Adrenal gland (tissue), 12 donors: ENCODE results near the gene ZFAND4. TPM values are rescaled to one million over a fixed set of nuclear protein-coding genes. Genes with fewer than 3 reads are reported as not detected.

Experiments used
- DNase-seq, 7 donors: peaks; one replicate each; pipeline ENCODE4 v3.0.0-alpha.2; 2019 to 2020
- H3K27ac ChIP-seq, 5 donors: fragments of 200-600 bp; sonication (generic) in 4 of 5; 1 replicate in 3 of 5; 2 replicates in 2 of 5; pipeline versions ENCODE4 v1.5.1 to v1.8.0; 2016 to 2020; ENCODE audit warnings: mild to moderate bottlenecking in 1 of 5
- H3K27me3 ChIP-seq: fragments of 200-600 bp; 2 replicates; pipeline ENCODE4 v1.8.0; 2021
- H3K36me3 ChIP-seq, 2 donors: fragments of 200-600 bp; replicated peaks in 1 of 2; 1 replicate in 1 of 2; 2 replicates in 1 of 2; pipeline versions ENCODE4 v1.5.1 to v1.8.0; 2018 to 2022
- H3K4me1 ChIP-seq, 2 donors: fragments of 200-600 bp; replicated peaks in 1 of 2; 1 replicate in 1 of 2; 2 replicates in 1 of 2; pipeline versions ENCODE4 v1.5.1 to v1.8.0; 2018 to 2021
- H3K4me3 ChIP-seq, 4 donors: fragments of 200-600 bp; sonication (generic) in 3 of 4; one replicate each; pipeline ENCODE4 v1.5.1; 2016 to 2018
- H3K9me3 ChIP-seq, 3 donors: fragments of 200-600 bp; sonication (generic) in 1 of 3; replicated peaks in 1 of 3; 1 replicate in 2 of 3; 2 replicates in 1 of 3; pipeline versions ENCODE4 v1.5.1 to v1.8.0; 2016 to 2021
- POLR2A ChIP-seq, 2 donors: fragments of 450-650 bp; IDR thresholded peaks; one replicate each; pipeline ENCODE4 v1.6.1; 2017; ENCODE audit warnings: antibody characterized with exemption in 2 of 2, mild to moderate bottlenecking in 2 of 2, moderate library complexity in 1 of 2
- WGBS, 4 donors: extraction: QIAGEN DNeasy Blood & Tissue Kit in 2 of 4; methylation state at CpG; one replicate each; pipeline versions ENCODE4 v1.1.5 to v1.1.7; 2013 to 2017; 5-methylcytosine and 5-hydroxymethylcytosine counted together
- intact Hi-C, 2 donors: fragments of 100-400 bp; cut with DNase I; formaldehyde crosslinking; loops; one replicate each; pipeline versions ENCODE4 v1.14.1 to v1.15.0; 2022 to 2023
- polyA plus RNA-seq, 3 donors: library from polyadenylated mRNA; stranded (reverse); fragments of 200-250 nt in 2 of 3; fragments of 350-450 nt in 1 of 3; fragmentation: Illumina TruSeq in 1 of 3; extraction: RNeasy Lipid Tissue Mini Kit (QIAGEN cat#74804) in 1 of 3; gene quantifications; one replicate each; pipeline ENCODE4 v1.2.3, GENCODE V29; 2013 to 2014
- total RNA-seq, 9 donors: library from RNA; depleted of rRNA in 4 of 9; stranded (reverse); fragments of >200 nt in 4 of 9; fragments of 120-200 nt in 1 of 9; fragmentation: NEBNext Ultra II Directional in 1 of 9; extraction: Animal tissue kit (Norgen Biotek cat#: 25700) in 1 of 9; gene quantifications; one replicate each; pipeline versions ENCODE4 v1.1.0 to v1.2.4, GENCODE V29; 2013 to 2023
- TF ChIP-seq, protein P1 (sequence below), 6 experiments: fragments of 450-650 bp in 4 of 6; fragments of 200-600 bp in 2 of 6; sonication (generic) in 1 of 6; IDR thresholded peaks; 1 replicate in 5 of 6; 2 replicates in 1 of 6; pipeline versions ENCODE4 v1.5.1 to v1.8.0; 2016 to 2021; ENCODE audit warnings: antibody characterized with exemption in 6 of 6, mild to moderate bottlenecking in 2 of 6, moderate library complexity in 1 of 6
- donor health status: healthy with polysubstance abuse.
- donor health status: Bipolar disorder and iron deficiency.
- donor health status: DM: yes; HTN: yes; CAD: no.
- donor health status: DM: no; HTN: no; CAD: no.
- donor health status: DM: no; HTN: no; CAD: no.
- donor health status: DM: yes; HTN: yes; CAD: no.

ZFAND4 gene
- total and polyA plus RNA-seq, 12 donors = 7.1 to 48.7 (median 26.6) TPM

DNA sequence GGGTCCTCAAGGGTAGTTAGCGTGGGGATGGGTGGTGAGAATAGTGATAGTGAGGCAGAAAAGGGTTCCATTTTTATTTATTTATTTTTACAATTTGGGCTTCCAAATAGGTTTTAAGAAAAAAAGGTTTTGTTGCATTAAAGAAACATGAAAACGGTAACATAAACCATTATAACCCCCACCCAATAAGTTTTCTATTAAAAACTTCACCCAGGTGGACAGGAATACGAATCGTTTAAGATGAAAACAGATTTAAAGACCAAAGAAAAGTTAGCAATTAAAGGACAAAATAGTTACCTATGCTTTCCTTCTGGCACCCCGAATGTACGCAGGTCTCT is 78.7 kb downstream of the ZFAND4 start:
- Histone ChIP-seq H3K27me3 (no peaks in the 10 kb centered on the region), H3K27ac (peak overlapping the region in 2 of 5 donors; percentile 79 to 92), H3K4me3 (peak overlapping the region in 3 of 4 donors; percentile 30 to 95 (median 71)), H3K9me3 (no peaks in the 10 kb centered on the region), H3K36me3 (no peaks in the 10 kb centered on the region), H3K4me1 (peaks cover 9 to 25% of the 10 kb centered on the region in 2 donors)
- no peak for DNase-seq
- 14 to 15% (median 15%) methylated on average over 6 of the region's 6 CpGs for WGBS, 4 donors
- intact Hi-C loops = loop anchor here in 1 of 2 donors (10.0 kb wide), 1 partner anchor 129 kb away; no protein-coding TSS in a partner anchor
- no peak for TF ChIP-seq POLR2A (IDR thresholded peaks at IDR 0.05)
- TF ChIP-seq, protein P1, sequence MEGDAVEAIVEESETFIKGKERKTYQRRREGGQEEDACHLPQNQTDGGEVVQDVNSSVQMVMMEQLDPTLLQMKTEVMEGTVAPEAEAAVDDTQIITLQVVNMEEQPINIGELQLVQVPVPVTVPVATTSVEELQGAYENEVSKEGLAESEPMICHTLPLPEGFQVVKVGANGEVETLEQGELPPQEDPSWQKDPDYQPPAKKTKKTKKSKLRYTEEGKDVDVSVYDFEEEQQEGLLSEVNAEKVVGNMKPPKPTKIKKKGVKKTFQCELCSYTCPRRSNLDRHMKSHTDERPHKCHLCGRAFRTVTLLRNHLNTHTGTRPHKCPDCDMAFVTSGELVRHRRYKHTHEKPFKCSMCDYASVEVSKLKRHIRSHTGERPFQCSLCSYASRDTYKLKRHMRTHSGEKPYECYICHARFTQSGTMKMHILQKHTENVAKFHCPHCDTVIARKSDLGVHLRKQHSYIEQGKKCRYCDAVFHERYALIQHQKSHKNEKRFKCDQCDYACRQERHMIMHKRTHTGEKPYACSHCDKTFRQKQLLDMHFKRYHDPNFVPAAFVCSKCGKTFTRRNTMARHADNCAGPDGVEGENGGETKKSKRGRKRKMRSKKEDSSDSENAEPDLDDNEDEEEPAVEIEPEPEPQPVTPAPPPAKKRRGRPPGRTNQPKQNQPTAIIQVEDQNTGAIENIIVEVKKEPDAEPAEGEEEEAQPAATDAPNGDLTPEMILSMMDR (IDR thresholded peaks at IDR 0.05) = no peak

DNA sequence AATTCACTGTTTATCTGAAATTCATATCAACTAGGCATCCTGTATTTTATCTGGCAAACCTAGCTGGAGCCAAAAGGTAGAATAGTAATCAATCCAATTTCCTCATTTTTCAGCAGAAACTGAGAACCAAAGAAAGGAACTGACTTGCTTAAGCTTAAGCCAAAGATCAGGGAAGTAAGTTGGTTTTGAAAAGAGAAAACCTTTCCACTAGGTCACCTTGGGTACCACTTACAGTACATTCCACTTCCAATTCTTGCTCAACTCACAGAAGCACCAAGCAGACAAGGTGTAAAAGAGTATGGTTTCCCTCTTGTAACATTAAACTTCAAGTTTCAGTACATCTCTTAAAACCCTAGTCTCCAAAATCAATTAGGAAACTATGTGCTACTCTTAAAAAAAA is 79.6 kb downstream of the ZFAND4 start:
- Histone ChIP-seq H3K4me3 (peak overlapping the region in 1 of 4 donors; percentile 95), H3K4me1 (peaks cover 9 to 20% of the 10 kb centered on the region in 2 donors), H3K27ac (no peak overlapping the region), H3K9me3 (no peaks in the 10 kb centered on the region), H3K36me3 (no peaks in the 10 kb centered on the region), H3K27me3 (no peaks in the 10 kb centered on the region)
- intact Hi-C loops = loop anchor here in 1 of 2 donors (10.0 kb wide), 1 partner anchor 128 kb away; no protein-coding TSS in a partner anchor
- DNase-seq = no peak
- no peak for TF ChIP-seq POLR2A (IDR thresholded peaks at IDR 0.05)
- TF ChIP-seq, protein P1 (IDR thresholded peaks at IDR 0.05) = no peak

DNA sequence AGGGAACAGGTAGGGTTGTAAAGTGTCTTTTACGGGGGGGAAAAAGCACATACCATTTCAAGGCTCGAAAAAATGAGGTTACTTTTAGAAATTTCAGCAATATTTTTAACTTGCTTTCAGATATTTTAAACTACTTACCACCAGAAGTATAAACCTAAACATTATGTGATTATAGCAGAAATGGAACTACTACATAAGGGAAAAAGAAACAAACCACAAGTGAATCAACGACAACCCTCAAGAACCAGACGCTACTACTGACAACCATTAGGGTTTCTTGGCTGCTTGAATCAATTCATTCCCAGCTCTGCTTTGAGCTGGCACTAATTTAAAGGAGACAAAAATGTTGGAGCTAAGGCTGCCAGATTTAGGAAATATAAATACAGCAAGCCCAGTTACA is 80.1 kb downstream of the ZFAND4 start:
- TF ChIP-seq, protein P1 (IDR thresholded peaks at IDR 0.05) = no peak
- no peak for TF ChIP-seq POLR2A (IDR thresholded peaks at IDR 0.05)
- H3K27me3 ChIP-seq = no peaks in the 10 kb centered on the region
- intact Hi-C loops = loop anchor here in 1 of 2 donors (10.0 kb wide), 1 partner anchor 128 kb away; no protein-coding TSS in a partner anchor
- 70 to 75% (median 71%) methylated on average over 4 of the region's 4 CpGs for WGBS, 4 donors
- no peaks in the 10 kb centered on the region for H3K9me3 ChIP-seq
- H3K36me3 ChIP-seq = no peaks in the 10 kb centered on the region
- peak overlapping the region in 1 of 4 donors; percentile 12 for H3K4me3 ChIP-seq
- no peak overlapping the region for H3K27ac ChIP-seq
- no peak for DNase-seq
- peaks cover 9 to 20% of the 10 kb centered on the region in 2 donors for H3K4me1 ChIP-seq

DNA sequence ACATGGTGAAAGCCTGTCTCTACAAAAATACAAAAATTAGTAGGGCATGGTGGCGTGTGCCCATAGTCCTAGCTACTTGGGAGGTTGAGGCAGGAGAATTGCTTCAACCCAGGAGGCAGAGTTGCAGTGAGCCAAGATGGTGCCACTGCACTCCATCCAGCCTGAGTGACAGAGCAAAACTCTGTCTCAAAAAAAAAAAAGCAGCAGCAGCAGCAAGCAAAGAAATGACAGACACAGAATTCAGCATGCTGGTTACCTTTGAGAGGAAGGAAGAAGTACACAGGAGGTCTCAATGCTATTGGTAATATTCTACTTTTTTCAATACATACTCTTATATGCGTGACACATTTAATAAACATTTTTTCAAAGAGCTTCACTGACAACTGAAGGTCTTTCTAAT is 81.3 kb downstream of the ZFAND4 start:
- DNase-seq = no peak
- Histone ChIP-seq H3K4me1 (peaks cover 9 to 20% of the 10 kb centered on the region in 2 donors), H3K27me3 (no peaks in the 10 kb centered on the region), H3K4me3 (no peak overlapping the region), H3K9me3 (no peaks in the 10 kb centered on the region), H3K36me3 (no peaks in the 10 kb centered on the region), H3K27ac (no peak overlapping the region)
- TF ChIP-seq POLR2A (IDR thresholded peaks at IDR 0.05) = no peak
- TF ChIP-seq, protein P1 (IDR thresholded peaks at IDR 0.05) = no peak
- WGBS, 4 donors = 73 to 82% (median 78%) methylated on average over 2 of the region's 2 CpGs
- intact Hi-C loops = loop anchor here in 1 of 2 donors (10.0 kb wide), 1 partner anchor 126 kb away; no protein-coding TSS in a partner anchor
